Endothelial cell of umbilical vein (primary cell): ENCODE results near the gene CUL9. TPM values are rescaled to one million over a fixed set of nuclear protein-coding genes. Genes with fewer than 3 reads are reported as not detected.

Experiments used
- BruUV-seq: library from RNA; stranded (reverse); fragments of 400-500 nt; replicated peaks from 2 replicates; lab custom pipeline; 2021; lab: Mats Ljungman, UMichigan
- CTCF ChIA-PET: fragments of 300-600, 350-600 bp; sonication (Branson Sonifier 250); formaldehyde crosslinking; loops from one replicate; lab custom pipeline; 2021; ENCODE audit warnings: antibody characterized with exemption, inconsistent platforms; lab: Charles Lee
- POLR2A ChIA-PET: fragments of 300-600, 350-600 bp; sonication (Branson Sonifier 250); formaldehyde crosslinking; loops from one replicate; lab custom pipeline; 2021; ENCODE audit warnings: antibody characterized with exemption, inconsistent platforms; lab: Charles Lee
- DNase-seq: peaks from one replicate; pipeline ENCODE4 v3.0.0-alpha.2; 2011; ENCODE audit warnings: low read depth, low spot score
- FAIRE-seq: peaks from 2 replicates; lab custom pipeline; 2011; peaks lifted over from hg19 to GRCh38; lab: Jason Lieb, UNC
- H2AFZ ChIP-seq: 2 replicates; pipeline ENCODE4 v1.6.0; 2012; ENCODE audit warnings: low read depth, low read length, control low read depth, inconsistent platforms
- H3K27ac ChIP-seq: 2 replicates; pipeline ENCODE4 v1.5.1; 2011; ENCODE audit warnings: low read depth, mild to moderate bottlenecking, control low read depth, low read length, moderate library complexity; ENCODE audit not compliant: insufficient read depth
- H3K27me3 ChIP-seq, 2 experiments: 2 replicates each; pipeline versions ENCODE4 v1.6.0 to v1.6.1; 2011; ENCODE audit warnings: low read length in 2 of 2, mixed read lengths in 1 of 2; ENCODE audit not compliant: control insufficient read depth in 2 of 2, insufficient read depth in 2 of 2
- H3K36me3 ChIP-seq, 2 experiments: 2 replicates in 1 of 2; 3 replicates in 1 of 2; pipeline ENCODE4 v1.5.1; 2011; ENCODE audit warnings: low read length in 2 of 2, mild to moderate bottlenecking in 1 of 2, moderate library complexity in 1 of 2; ENCODE audit not compliant: control insufficient read depth in 2 of 2, insufficient read depth in 2 of 2; ENCODE audit errors: extremely low read depth in 1 of 2
- H3K4me1 ChIP-seq: 3 replicates; pipeline ENCODE4 v1.5.1; 2011; ENCODE audit warnings: mild to moderate bottlenecking, low read length; ENCODE audit not compliant: control insufficient read depth, insufficient read depth; ENCODE audit errors: extremely low read depth
- H3K4me2 ChIP-seq: 2 replicates; pipeline ENCODE4 v1.6.1; 2011; ENCODE audit warnings: low read length, control low read depth, mixed read lengths; ENCODE audit not compliant: insufficient read depth
- H3K4me3 ChIP-seq, 3 experiments: fragments of 200-600 bp in 1 of 3; sonication (generic), shearing (Covaris generic) in 1 of 3; replicated peaks in 1 of 3; 2 replicates each; pipeline ENCODE4 v1.5.1; 2011 to 2016; ENCODE audit warnings: control low read depth in 3 of 3, low read length in 3 of 3, mild to moderate bottlenecking in 2 of 3, inconsistent platforms in 1 of 3, low read depth in 1 of 3, moderate library complexity in 1 of 3; ENCODE audit not compliant: insufficient read depth in 1 of 3
- H3K79me2 ChIP-seq: 2 replicates; pipeline ENCODE4 v1.6.0; 2012; ENCODE audit warnings: low read length, inconsistent platforms; ENCODE audit not compliant: control insufficient read depth, insufficient read depth
- H3K9ac ChIP-seq: replicated peaks from 2 replicates; pipeline ENCODE3; 2011; ENCODE audit warnings: low read length, control low read depth; ENCODE audit not compliant: insufficient read depth; ENCODE audit errors: extremely low read depth
- H3K9me1 ChIP-seq: replicated peaks from 3 replicates; pipeline ENCODE4 v1.6.0; 2011; ENCODE audit warnings: mild to moderate bottlenecking, low read length; ENCODE audit not compliant: control insufficient read depth, insufficient read depth; ENCODE audit errors: extremely low read depth
- H3K9me3 ChIP-seq: replicated peaks from 2 replicates; pipeline ENCODE4 v1.5.1; 2012; ENCODE audit warnings: low read length, inconsistent platforms; ENCODE audit not compliant: control insufficient read depth, insufficient read depth
- H4K20me1 ChIP-seq: replicated peaks from 2 replicates; pipeline ENCODE3; 2011; ENCODE audit warnings: mild to moderate bottlenecking, low read length; ENCODE audit not compliant: control insufficient read depth, insufficient read depth; ENCODE audit errors: extremely low read depth
- CTCF ChIP-seq, 2 donors: IDR thresholded peaks; 1 replicate in 1 of 2; 2 replicates in 1 of 2; pipeline ENCODE4 v1.5.1; 2011; ENCODE audit warnings: low read length in 2 of 2, mild to moderate bottlenecking in 2 of 2, moderate library complexity in 2 of 2, control low read depth in 1 of 2, inconsistent platforms in 1 of 2, low read depth in 1 of 2; ENCODE audit not compliant: insufficient read depth in 1 of 2; ENCODE audit errors: extremely low read depth in 1 of 2
- EZH2 ChIP-seq: IDR thresholded peaks from 2 replicates; pipeline ENCODE4 v1.6.1; 2012; ENCODE audit warnings: borderline replicate concordance, low read depth, mild to moderate bottlenecking, moderate library complexity, low read length, inconsistent platforms; ENCODE audit not compliant: severe bottlenecking
- FOS ChIP-seq: IDR thresholded peaks from 2 replicates; pipeline ENCODE4 v1.6.1; 2011; ENCODE audit warnings: mild to moderate bottlenecking, low read length, moderate library complexity, borderline replicate concordance; ENCODE audit not compliant: insufficient read depth
- GATA2 ChIP-seq: IDR thresholded peaks from 2 replicates; pipeline ENCODE4 v1.7.0; 2011; ENCODE audit warnings: low read depth, mild to moderate bottlenecking, moderate library complexity, mixed read lengths, low read length; ENCODE audit not compliant: insufficient read length, insufficient read depth
- JUN ChIP-seq: IDR thresholded peaks from 2 replicates; pipeline ENCODE4 v1.6.1; 2011; ENCODE audit warnings: borderline replicate concordance, low read depth; ENCODE audit not compliant: insufficient read length, insufficient read depth
- MAX ChIP-seq: IDR thresholded peaks from 2 replicates; pipeline ENCODE4 v1.6.1; 2011; ENCODE audit not compliant: insufficient read depth, insufficient read length
- MYC ChIP-seq: IDR thresholded peaks from one replicate; pipeline ENCODE4 v1.6.1; 2011; ENCODE audit warnings: mild to moderate bottlenecking, low read depth, low read length
- POLR2A ChIP-seq: IDR thresholded peaks from 2 replicates; pipeline ENCODE4 v1.6.1; 2012; ENCODE audit warnings: low read depth, mild to moderate bottlenecking, control low read depth, low read length
- POLR2AphosphoS5 ChIP-seq: IDR thresholded peaks from 2 replicates; pipeline ENCODE4 v1.6.1; 2012; ENCODE audit warnings: low read depth, mild to moderate bottlenecking, control low read depth, low read length, moderate library complexity; ENCODE audit not compliant: insufficient read depth
- dilution Hi-C: fragments of 300-500 bp; cut with MboI; formaldehyde crosslinking; loops from one replicate; pipeline ENCODE4 v1.15.0; 2019; ENCODE audit warnings: low sequenced_read_pairs; ENCODE audit not compliant: extremely low pct_ligation_motif_present
- intact Hi-C: fragments of 100-400 bp; cut with micrococcal nuclease; formaldehyde crosslinking; loops from one replicate; pipeline ENCODE4 v1.10.0; 2022
- polyA plus RNA-seq, 4 experiments: library from polyadenylated mRNA; depleted of rRNA in 3 of 4; stranded (reverse) in 3 of 4; unstranded in 1 of 4; fragments of >200 nt; gene quantifications; 2 replicates each; pipeline versions ENCODE4 v1.2.1 to v1.2.3, GENCODE V29; 2011 to 2012; ENCODE audit warnings: missing spikeins in 1 of 4
- total RNA-seq: library from RNA; stranded (reverse); gene quantifications from 2 replicates; pipeline ENCODE4 v1.2.3, GENCODE V29; 2021

The CUL9 gene
- total and polyA plus RNA-seq, 2 donors (not counting 3 experiments of a cell fraction or from before 2014, with no cell fraction given): 38.7 to 46.0 TPM

GRCh38 chr6:43175676-43176422 lies 6.1 kb upstream of the CUL9 start:
- no peak overlapping the region for H3K4me3 ChIP-seq
- POLR2A ChIA-PET: no interaction called here
- H2AFZ ChIP-seq: no peak overlapping the region
- peaks cover 40% of the 10 kb centered on the region for H3K79me2 ChIP-seq
- intact Hi-C loops: loop anchor here (2.0 kb wide), 1 partner anchor 193 kb away; the partner anchor contains the start of gene ZNF318
- no peak for FAIRE-seq
- H3K27ac ChIP-seq: no peak overlapping the region
- peaks cover 13 to 31% of the 10 kb centered on the region in 2 experiments for H3K36me3 ChIP-seq
- no peaks in the 10 kb centered on the region for H3K9me3 ChIP-seq
- no peaks in the 10 kb centered on the region for H3K27me3 ChIP-seq
- CTCF ChIA-PET: no interaction called here
- H3K4me2 ChIP-seq: no peak overlapping the region
- no peak for TF ChIP-seq MYC
- no TSS peak for BruUV-seq
- peaks cover 2% of the 10 kb centered on the region for H4K20me1 ChIP-seq
- no peaks in the 10 kb centered on the region for H3K9me1 ChIP-seq
- DNase-seq: no peak
- H3K4me1 ChIP-seq: peaks cover 23% of the 10 kb centered on the region
- dilution Hi-C loops: no loop called here
- H3K9ac ChIP-seq: no peak overlapping the region

GRCh38 chr6:43176423-43176786 lies 5.6 kb upstream of the CUL9 start:
- no peak overlapping the region for H3K4me3 ChIP-seq
- TF ChIP-seq POLR2AphosphoS5: no peak
- TF ChIP-seq EZH2: no peak
- no peak for TF ChIP-seq GATA2
- no peak for TF ChIP-seq POLR2A
- TF ChIP-seq FOS: no peak
- TF ChIP-seq MAX: no peak
- no peak for TF ChIP-seq MYC
- TF ChIP-seq CTCF (IDR thresholded peaks at IDR 0.05; ENCODE audit: extremely low read depth in 1 of 2, insufficient read depth in 1 of 2, low read depth in 1 of 2, low read length in 2 of 2): no peak
- no peak for TF ChIP-seq JUN
- peaks cover 2% of the 10 kb centered on the region for H4K20me1 ChIP-seq
- peaks cover 39% of the 10 kb centered on the region for H3K79me2 ChIP-seq
- H3K4me1 ChIP-seq: peaks cover 23% of the 10 kb centered on the region
- intact Hi-C loops: no loop called here
- no TSS peak for BruUV-seq
- dilution Hi-C loops: no loop called here
- H3K27ac ChIP-seq: no peak overlapping the region
- H3K27me3 ChIP-seq: no peaks in the 10 kb centered on the region
- no peaks in the 10 kb centered on the region for H3K9me3 ChIP-seq
- H3K9ac ChIP-seq: no peak overlapping the region
- CTCF ChIA-PET: interaction anchor here (1.1 kb wide), 1 partner anchor 331 kb away, joined by 3 read pairs; no protein-coding TSS in a partner anchor
- H2AFZ ChIP-seq: no peak overlapping the region
- no peak for FAIRE-seq
- H3K4me2 ChIP-seq: no peak overlapping the region
- DNase-seq: no peak
- peaks cover 13 to 34% of the 10 kb centered on the region in 2 experiments for H3K36me3 ChIP-seq
- POLR2A ChIA-PET: no interaction called here
- H3K9me1 ChIP-seq: no peaks in the 10 kb centered on the region
